Activated T-helper 1 cell treated with anti-CD3 and anti-CD28 coated beads, Interleukin-12 subunit alpha, Interleukin-12 subunit beta, Interleukin-2, Interleukin-4 antibody, amounts not matched to agents 30 ng/mL and 10 ng/mL and 1 ng/mL, durations not matched to agents 14 hours and 24 hours and 36 hours (primary cell): ENCODE measurements around the gene VPS26C. TPM values are rescaled to one million over a fixed set of nuclear protein-coding genes. Genes with fewer than 3 reads are reported as not detected.
"Not testable (repeated sequence)": the region's sequence is repeated elsewhere in the genome, so short reads cannot be mapped to it uniquely, and the experiment has no call there.

Experiments used
- DNase-seq: peaks from one replicate; pipeline ENCODE4 v3.0.0; 2021; ENCODE audit warnings: low spot score
- H3K27ac Mint-ChIP-seq: one replicate; pipeline ENCODE4 v1.8.0; 2021; ENCODE audit warnings: mild to moderate bottlenecking, mixed read lengths
- H3K27me3 Mint-ChIP-seq: one replicate; pipeline ENCODE4 v1.8.0; 2022; ENCODE audit warnings: mild to moderate bottlenecking, moderate library complexity, mixed read lengths; ENCODE audit not compliant: insufficient read depth
- H3K36me3 Mint-ChIP-seq: one replicate; pipeline ENCODE4 v1.8.0; 2021; ENCODE audit warnings: low read depth, mixed read lengths
- H3K4me1 Mint-ChIP-seq: one replicate; pipeline ENCODE4 v1.8.0; 2021; ENCODE audit warnings: low read depth, mixed read lengths
- H3K4me3 Mint-ChIP-seq: one replicate; pipeline ENCODE4 v1.8.0; 2021; ENCODE audit warnings: mild to moderate bottlenecking, moderate library complexity, mixed read lengths
- H3K9me3 Mint-ChIP-seq: one replicate; pipeline ENCODE4 v1.8.0; 2021; ENCODE audit warnings: mixed read lengths
- intact Hi-C: fragments of 100-400 bp; cut with micrococcal nuclease; formaldehyde crosslinking; loops from one replicate; pipeline ENCODE4 v1.15.1; 2024
- total RNA-seq: library from RNA; stranded (reverse); gene quantifications from 2 replicates; pipeline ENCODE4 v1.2.3, GENCODE V29; 2022

VPS26C gene
- 53.8 and 58.9 TPM in 2 replicates for total RNA-seq

DNA sequence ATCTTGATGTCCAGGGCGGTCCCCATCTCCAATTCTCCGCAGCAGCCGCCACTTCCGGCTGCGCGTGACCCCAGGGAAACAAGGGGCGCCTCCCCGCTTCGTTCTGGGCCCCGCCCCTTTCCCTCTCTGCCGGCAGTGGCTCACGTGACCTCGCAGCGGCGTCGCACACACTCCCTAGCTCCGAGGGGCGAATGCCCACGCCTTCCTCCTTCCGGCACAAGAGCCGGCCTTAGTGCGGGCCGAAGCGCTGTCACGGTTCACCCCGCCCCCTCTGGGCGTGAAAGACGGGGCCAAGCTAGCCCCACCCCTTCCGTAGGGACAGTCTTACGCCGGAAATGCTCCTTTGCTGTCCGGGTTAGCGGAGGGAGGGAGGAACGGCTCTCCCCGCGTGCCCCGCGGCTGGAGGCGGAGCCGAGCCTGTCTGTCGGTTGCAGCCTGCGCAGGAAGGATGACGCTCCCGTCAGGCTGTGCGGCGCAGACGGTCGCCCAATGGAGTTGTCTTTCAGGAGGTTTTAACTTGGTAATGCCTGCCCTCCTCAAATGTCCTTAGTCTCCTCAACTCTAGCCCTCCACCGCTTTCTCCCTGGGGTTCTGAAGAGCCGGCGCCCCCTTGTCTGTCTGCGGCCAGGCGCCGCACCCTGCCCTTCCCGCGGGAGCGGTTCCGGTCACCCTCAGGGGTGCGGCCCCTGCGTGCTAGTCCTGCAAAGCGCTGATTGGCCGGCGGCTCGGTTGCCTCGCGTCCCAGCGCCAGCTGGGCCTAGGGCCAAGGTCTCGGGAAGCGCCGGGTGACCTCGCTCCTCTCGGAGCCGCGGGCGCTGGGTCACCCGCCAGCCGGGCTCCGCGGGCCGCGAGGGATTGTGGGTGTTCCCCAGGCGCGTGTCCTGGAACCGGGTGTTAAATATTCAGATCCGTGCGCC lies at the start of gene VPS26C:
TSS of gene VPS26C (minus strand) at position 66 of the 917 bp plus-strand sequence. CDS start at position 26, 40 bp downstream.
- peaks cover 17% of the 10 kb centered on the region for H3K36me3 Mint-ChIP-seq
- H3K27ac Mint-ChIP-seq: peak within 1 kb of the TSS; percentile 98
- intact Hi-C loops: loop anchor here (1.0 to 5.0 kb wide), 13 partner anchors 9 to 1917 kb away; partner anchors contain the start of genes DOP1B, DYRK1A, HLCS and PIGP
- no peaks in the 10 kb centered on the region for H3K9me3 Mint-ChIP-seq
- H3K4me3 Mint-ChIP-seq: peak within 1 kb of the TSS; percentile 97
- DNase-seq: peak; percentile 99
- peaks cover 8% of the 10 kb centered on the region for H3K27me3 Mint-ChIP-seq
- H3K4me1 Mint-ChIP-seq: peaks cover 51% of the 10 kb centered on the region

DNA sequence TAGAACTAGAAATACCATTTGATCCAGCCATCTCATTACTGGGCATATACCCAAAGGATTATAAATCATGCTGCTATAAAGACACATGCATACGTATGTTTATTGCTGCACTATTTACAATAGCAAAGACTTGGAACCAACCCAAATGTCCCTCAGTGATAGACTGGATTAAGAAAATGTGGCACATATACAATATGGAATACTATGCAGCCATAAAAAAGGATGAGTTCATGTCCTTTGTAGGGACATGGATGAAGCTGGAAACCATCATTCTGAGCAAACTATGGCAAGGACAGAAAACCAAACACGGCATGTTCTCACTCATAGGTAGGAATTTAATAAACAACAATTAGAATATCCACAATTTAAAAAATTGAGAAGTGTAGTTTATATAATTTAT lies 48.9 kb upstream of the VPS26C start:
- Mint-ChIP-seq H3K9me3 (peaks cover 23% of the 10 kb centered on the region), H3K27me3 (peaks cover 15% of the 10 kb centered on the region)
- intact Hi-C loops, H3K27ac Mint-ChIP-seq, DNase-seq, H3K36me3 Mint-ChIP-seq, H3K4me1 Mint-ChIP-seq, H3K4me3 Mint-ChIP-seq: not testable (repeated sequence)

- H3K4me1 Mint-ChIP-seq: no peaks in the 10 kb centered on the region
- no peak overlapping the region for H3K4me3 Mint-ChIP-seq
- H3K27ac Mint-ChIP-seq: no peak overlapping the region
- H3K9me3 Mint-ChIP-seq: no peaks in the 10 kb centered on the region
- intact Hi-C loops: no loop called here
- peaks cover 4% of the 10 kb centered on the region for H3K27me3 Mint-ChIP-seq
- H3K36me3 Mint-ChIP-seq: no peaks in the 10 kb centered on the region
- DNase-seq: no peak
Observed at GRCh38 chr21:37300114-37300751, 33.1 kb upstream of the VPS26C start.

- Mint-ChIP-seq H3K27me3 (peaks cover 11% of the 10 kb centered on the region), H3K27ac (no peak overlapping the region), H3K36me3 (no peaks in the 10 kb centered on the region), H3K9me3 (no peaks in the 10 kb centered on the region), H3K4me1 (no peaks in the 10 kb centered on the region), H3K4me3 (no peak overlapping the region)
- intact Hi-C loops: no loop called here
- no peak for DNase-seq
Observed at GRCh38 chr21:37297364-37297763, 30.2 kb upstream of the VPS26C start.

DNA sequence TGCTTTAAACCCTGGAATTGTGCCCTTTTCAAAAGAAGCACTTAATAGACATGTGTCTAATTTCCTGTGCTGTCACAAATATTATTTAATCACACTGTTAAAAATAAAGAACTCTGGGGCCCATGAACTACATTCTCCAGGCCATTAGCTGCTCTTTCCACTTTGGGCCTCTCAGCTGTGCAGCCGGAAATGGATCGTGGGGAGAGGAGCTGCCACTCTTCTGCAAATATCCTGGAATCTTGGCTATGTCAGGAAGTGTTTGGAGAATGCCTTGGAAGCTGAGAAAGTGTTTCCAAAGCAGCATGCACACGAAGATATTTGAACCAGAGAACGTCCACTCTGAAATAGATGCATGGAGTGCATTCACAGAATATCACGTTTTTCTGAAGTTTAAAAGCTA lies 27.5 kb upstream of the VPS26C start:
- peaks cover 11% of the 10 kb centered on the region for H3K27me3 Mint-ChIP-seq
- H3K9me3 Mint-ChIP-seq: no peaks in the 10 kb centered on the region
- H3K4me1 Mint-ChIP-seq: no peaks in the 10 kb centered on the region
- intact Hi-C loops: no loop called here
- H3K27ac Mint-ChIP-seq: no peak overlapping the region
- H3K4me3 Mint-ChIP-seq: no peak overlapping the region
- no peaks in the 10 kb centered on the region for H3K36me3 Mint-ChIP-seq
- DNase-seq: no peak

DNA sequence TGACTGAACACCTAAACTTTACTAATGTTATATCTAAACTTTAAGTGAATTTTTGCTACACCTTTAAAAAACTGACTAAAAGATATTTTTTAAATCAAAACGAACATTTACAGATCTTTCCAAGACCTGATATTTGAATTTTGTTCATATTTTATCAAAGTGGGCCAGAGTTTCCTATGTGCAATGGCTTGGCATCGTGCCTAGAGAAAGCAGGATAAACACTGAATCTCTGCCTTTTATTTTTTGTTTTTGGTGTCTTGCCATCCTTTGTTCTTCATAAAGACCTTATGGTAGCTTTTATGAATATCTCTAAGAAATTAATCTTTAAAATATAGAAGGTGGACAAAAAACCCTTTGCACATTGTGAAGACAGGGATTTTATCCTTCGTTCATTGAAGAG lies 25.8 kb upstream of the VPS26C start:
- no peaks in the 10 kb centered on the region for H3K4me1 Mint-ChIP-seq
- H3K36me3 Mint-ChIP-seq: no peaks in the 10 kb centered on the region
- H3K27ac Mint-ChIP-seq: no peak overlapping the region
- no peak overlapping the region for H3K4me3 Mint-ChIP-seq
- H3K27me3 Mint-ChIP-seq: peaks cover 11% of the 10 kb centered on the region
- intact Hi-C loops: no loop called here
- no peak for DNase-seq
- H3K9me3 Mint-ChIP-seq: no peaks in the 10 kb centered on the region

DNA sequence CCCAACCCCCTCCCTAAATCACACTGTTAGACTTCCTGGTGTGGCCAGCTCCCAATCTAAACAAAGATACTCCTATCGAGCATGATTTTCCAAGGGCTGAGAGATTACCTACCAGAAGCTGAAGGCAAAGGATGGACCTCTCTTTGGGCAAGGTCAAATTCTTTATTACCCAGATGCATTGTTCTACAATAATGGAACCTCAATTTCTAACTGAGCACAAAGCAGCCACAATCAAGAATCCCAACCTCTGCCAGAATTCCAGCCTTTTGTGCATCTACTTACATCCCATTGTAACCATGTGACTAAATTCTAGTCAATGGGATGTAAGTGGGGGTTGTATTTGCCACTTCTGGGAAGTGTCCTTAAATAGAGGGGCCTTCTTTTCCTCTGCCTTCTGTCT lies 24.9 kb upstream of the VPS26C start:
- intact Hi-C loops: no loop called here
- H3K27ac Mint-ChIP-seq: no peak overlapping the region
- no peaks in the 10 kb centered on the region for H3K4me1 Mint-ChIP-seq
- H3K36me3 Mint-ChIP-seq: no peaks in the 10 kb centered on the region
- no peaks in the 10 kb centered on the region for H3K9me3 Mint-ChIP-seq
- H3K4me3 Mint-ChIP-seq: no peak overlapping the region
- no peak for DNase-seq
- peaks cover 10% of the 10 kb centered on the region for H3K27me3 Mint-ChIP-seq

GRCh38 chr21:37283191-37283710 lies 16.1 kb upstream of the VPS26C start:
- DNase-seq, H3K9me3 Mint-ChIP-seq, H3K36me3 Mint-ChIP-seq, H3K27me3 Mint-ChIP-seq, H3K27ac Mint-ChIP-seq, H3K4me1 Mint-ChIP-seq, H3K4me3 Mint-ChIP-seq, intact Hi-C loops: not testable (repeated sequence)

DNA sequence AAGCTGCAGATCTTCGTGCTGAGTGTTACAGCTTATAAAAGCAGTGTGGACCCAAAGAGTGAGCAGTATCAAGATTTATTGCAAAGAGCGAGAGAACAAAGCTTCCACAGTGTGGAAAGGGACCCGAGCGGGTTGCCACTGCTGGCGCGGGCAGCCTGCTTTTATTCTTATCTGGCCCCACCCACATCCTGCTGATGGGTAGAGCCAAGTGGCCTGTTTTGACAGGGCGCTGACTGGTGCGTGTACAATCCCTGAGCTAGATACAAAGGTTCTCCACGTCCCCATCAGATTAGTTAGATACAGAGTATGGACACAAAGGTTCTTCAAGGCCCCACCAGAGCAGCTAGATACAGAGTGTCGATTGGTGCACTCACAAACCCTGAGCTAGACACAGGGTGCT lies 15.5 kb upstream of the VPS26C start:
- H3K4me3 Mint-ChIP-seq: peak overlapping the region; percentile 70
- intact Hi-C loops, DNase-seq, H3K36me3 Mint-ChIP-seq, H3K4me1 Mint-ChIP-seq, H3K27me3 Mint-ChIP-seq, H3K9me3 Mint-ChIP-seq: not testable (repeated sequence)
- H3K27ac Mint-ChIP-seq: peak overlapping the region; percentile 29

DNA sequence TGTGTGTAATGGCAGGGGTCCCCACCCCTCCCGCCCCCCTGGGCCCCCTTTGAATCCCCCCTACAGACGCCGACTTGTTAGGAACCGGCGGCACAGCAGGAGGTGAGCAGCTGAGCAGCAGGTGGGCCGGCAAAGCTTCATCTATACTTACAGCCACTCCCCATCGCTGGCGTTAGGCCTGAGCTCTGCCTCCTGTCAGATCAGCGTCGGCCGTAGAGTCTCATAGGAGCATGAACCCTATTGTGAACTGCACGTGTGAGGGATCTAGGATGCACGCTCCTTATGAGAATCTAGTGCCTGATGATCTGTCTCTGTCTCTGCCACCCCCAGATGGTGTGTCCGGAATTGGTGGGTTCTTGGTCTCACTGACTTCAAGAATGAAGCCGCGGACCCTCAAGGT lies 14.9 kb upstream of the VPS26C start:
- Mint-ChIP-seq H3K9me3 (no peaks in the 10 kb centered on the region), H3K4me1 (no peaks in the 10 kb centered on the region), H3K36me3 (no peaks in the 10 kb centered on the region), H3K27ac (no peak overlapping the region), H3K4me3 (peak overlapping the region; percentile 70), H3K27me3 (no peaks in the 10 kb centered on the region)
- intact Hi-C loops: no loop called here
- no peak for DNase-seq

DNA sequence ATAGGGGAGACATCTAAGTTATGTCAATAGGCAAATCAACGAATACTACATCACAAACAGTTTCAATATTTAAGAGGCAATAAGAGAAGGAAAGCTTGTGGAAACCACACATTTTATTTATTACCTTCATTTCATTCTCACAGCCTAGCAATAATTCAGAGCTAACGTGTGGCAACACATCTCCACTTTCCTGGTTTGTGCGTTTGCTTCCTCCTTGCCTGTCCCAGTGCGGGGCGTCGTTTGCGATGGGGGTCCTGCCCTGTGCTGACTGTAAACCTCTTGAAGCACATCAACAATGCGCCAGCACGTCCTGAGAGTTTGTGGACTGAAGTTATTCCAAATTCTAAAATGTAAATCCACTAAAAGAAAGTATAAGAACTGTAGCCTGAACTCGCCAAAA lies 14.4 kb upstream of the VPS26C start:
- no peaks in the 10 kb centered on the region for H3K36me3 Mint-ChIP-seq
- H3K4me1 Mint-ChIP-seq: no peaks in the 10 kb centered on the region
- intact Hi-C loops: no loop called here
- no peak overlapping the region for H3K4me3 Mint-ChIP-seq
- H3K27me3 Mint-ChIP-seq: no peaks in the 10 kb centered on the region
- H3K9me3 Mint-ChIP-seq: no peaks in the 10 kb centered on the region
- DNase-seq: no peak
- H3K27ac Mint-ChIP-seq: no peak overlapping the region

DNA sequence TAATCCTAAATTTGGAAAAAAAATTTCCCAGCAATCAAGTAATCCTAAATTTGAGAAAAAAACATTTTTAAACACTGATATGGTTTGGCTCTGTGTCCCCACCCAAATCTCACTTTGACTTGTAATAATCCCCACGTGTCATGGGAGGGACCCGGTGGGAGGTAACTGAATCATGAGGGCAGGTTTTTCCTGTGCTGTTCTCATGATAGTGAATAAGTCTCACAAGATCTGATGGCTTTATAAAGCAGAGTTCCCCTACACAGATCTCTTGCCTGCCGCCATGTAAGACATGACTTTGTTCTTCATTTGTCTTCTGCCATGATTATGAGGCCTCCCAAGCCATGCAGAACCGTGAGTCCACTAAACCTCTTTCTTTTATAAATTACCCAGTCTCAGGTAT lies 12.1 kb upstream of the VPS26C start:
- intact Hi-C loops, H3K4me1 Mint-ChIP-seq, H3K36me3 Mint-ChIP-seq, H3K9me3 Mint-ChIP-seq, H3K27me3 Mint-ChIP-seq, H3K27ac Mint-ChIP-seq, DNase-seq, H3K4me3 Mint-ChIP-seq: not testable (repeated sequence)

DNA sequence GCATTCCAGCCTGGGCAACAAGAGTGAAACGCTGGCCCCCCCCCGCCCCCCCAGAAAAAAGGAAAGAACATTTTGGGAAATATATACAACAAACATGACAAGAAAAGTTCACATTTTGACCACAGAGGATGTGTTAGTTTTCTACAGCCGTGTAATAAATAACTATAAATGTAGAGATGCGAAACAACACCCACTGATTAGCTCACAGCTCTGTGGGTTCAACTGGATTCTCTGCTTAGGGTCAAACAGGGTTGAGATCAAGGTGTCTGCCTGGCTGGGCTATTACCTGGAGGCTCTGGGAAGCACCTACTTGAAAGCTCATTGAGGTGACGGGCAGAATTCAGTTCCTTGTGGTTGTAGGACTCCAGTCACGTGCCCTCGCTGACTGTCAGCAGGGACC lies 11.1 kb upstream of the VPS26C start:
- Mint-ChIP-seq H3K4me1 (no peaks in the 10 kb centered on the region), H3K36me3 (no peaks in the 10 kb centered on the region), H3K9me3 (no peaks in the 10 kb centered on the region), H3K27me3 (no peaks in the 10 kb centered on the region), H3K27ac (no peak overlapping the region), H3K4me3 (no peak overlapping the region)
- intact Hi-C loops: no loop called here
- DNase-seq: no peak
